SU-DHL-6 (cell line): ENCODE results near the gene RCBTB2.

Source experiments
- EZH2phosphoT487 ChIP-seq: fragments of 200-600 bp; sonication (generic), shearing (Covaris generic); conservative IDR thresholded peaks from 2 replicates; pipeline ENCODE4 v1.6.1; 2018; ENCODE audit warnings: mild to moderate bottlenecking, antibody characterized with exemption, low read length, moderate library complexity, mixed read lengths
- TF ChIP-seq, protein P1 (sequence below): fragments of 200-600 bp; sonication (generic); IDR thresholded peaks from one replicate; pipeline ENCODE4 v1.5.1; 2017; ENCODE audit warnings: antibody characterized with exemption, mild to moderate bottlenecking, low read length, moderate library complexity; ENCODE audit not compliant: insufficient read depth, poor library complexity, severe bottlenecking

DNA sequence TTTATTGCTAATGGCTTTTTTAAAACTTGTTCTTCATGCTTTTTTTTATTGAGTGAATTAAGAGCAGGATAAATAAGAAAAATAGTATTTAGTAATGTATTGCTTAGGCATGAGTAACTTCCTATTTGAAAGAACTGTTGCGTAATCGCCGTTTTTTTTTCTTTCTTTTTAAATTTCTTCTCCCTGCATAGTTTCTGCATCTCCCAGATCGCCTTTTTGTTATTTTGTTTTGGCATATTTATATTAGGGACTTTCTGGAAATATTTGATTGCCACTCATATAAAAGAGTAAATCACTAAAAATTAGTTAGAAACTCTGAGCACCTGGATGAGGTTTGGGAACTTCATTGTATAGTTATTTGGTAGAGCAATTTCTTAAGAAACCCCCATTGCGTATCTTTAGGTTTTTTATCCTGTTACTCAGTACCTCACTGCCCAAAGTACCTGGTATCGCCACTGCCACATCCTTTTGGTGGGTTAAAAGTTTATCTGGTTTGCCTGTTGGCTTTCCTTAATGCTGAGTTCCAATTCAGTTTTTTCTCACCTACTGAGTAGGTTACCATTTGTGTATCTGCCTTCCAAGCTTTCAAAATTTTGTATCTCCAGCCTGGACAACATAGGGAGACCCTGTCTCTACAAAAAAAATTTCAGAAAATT, 83.8 kb downstream of the RCBTB2 start:
- TF ChIP-seq, protein P1, sequence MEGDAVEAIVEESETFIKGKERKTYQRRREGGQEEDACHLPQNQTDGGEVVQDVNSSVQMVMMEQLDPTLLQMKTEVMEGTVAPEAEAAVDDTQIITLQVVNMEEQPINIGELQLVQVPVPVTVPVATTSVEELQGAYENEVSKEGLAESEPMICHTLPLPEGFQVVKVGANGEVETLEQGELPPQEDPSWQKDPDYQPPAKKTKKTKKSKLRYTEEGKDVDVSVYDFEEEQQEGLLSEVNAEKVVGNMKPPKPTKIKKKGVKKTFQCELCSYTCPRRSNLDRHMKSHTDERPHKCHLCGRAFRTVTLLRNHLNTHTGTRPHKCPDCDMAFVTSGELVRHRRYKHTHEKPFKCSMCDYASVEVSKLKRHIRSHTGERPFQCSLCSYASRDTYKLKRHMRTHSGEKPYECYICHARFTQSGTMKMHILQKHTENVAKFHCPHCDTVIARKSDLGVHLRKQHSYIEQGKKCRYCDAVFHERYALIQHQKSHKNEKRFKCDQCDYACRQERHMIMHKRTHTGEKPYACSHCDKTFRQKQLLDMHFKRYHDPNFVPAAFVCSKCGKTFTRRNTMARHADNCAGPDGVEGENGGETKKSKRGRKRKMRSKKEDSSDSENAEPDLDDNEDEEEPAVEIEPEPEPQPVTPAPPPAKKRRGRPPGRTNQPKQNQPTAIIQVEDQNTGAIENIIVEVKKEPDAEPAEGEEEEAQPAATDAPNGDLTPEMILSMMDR: no peak
- TF ChIP-seq EZH2phosphoT487: no peak
